WTC11 (cell line): ENCODE measurements around the gene PRKN. TPM values are rescaled to one million over a fixed set of nuclear protein-coding genes. Genes with fewer than 3 reads are reported as not detected.

Source experiments
- ATAC-seq: fragments of 200-7000 bp; cut with Tn5 transposase; 2 replicates; pipeline ENCODE4 v1.10.0; 2021; ENCODE audit warnings: mild to moderate bottlenecking, moderate library complexity
- CTCF ChIA-PET: fragments of 300-600 bp; sonication (Branson Sonifier 250); formaldehyde crosslinking; loops from one replicate; lab custom pipeline; 2021; ENCODE audit warnings: antibody characterized with exemption; lab: Charles Lee
- POLR2A ChIA-PET: fragments of 350-600 bp; sonication (Branson Sonifier 250); formaldehyde crosslinking; loops from one replicate; lab custom pipeline; 2021; ENCODE audit warnings: antibody characterized with exemption; lab: Charles Lee
- DNase-seq: peaks from one replicate; pipeline ENCODE4 v3.0.0; 2021; ENCODE audit warnings: low spot score
- H3K27ac Mint-ChIP-seq: 2 replicates; pipeline ENCODE4 v1.8.0; 2021; ENCODE audit warnings: mixed read lengths
- H3K27me3 Mint-ChIP-seq: 2 replicates; pipeline ENCODE4 v1.8.0; 2021; ENCODE audit warnings: low read depth, mild to moderate bottlenecking, moderate library complexity, mixed read lengths
- H3K36me3 Mint-ChIP-seq: 2 replicates; pipeline ENCODE4 v1.8.0; 2021; ENCODE audit warnings: mixed read lengths
- H3K4me1 Mint-ChIP-seq: 2 replicates; pipeline ENCODE4 v1.8.0; 2022; ENCODE audit warnings: mixed read lengths
- H3K4me3 Mint-ChIP-seq: 2 replicates; pipeline ENCODE4 v1.8.0; 2021; ENCODE audit warnings: mild to moderate bottlenecking, moderate library complexity, mixed read lengths
- H3K9me3 Mint-ChIP-seq: 2 replicates; pipeline ENCODE4 v1.8.0; 2021; ENCODE audit warnings: mixed read lengths
- ATF1 ChIP-seq: sonication (generic); formaldehyde crosslinking; IDR thresholded peaks from 2 replicates; pipeline ENCODE4 v1.8.1; 2023; ENCODE audit warnings: mild to moderate bottlenecking, moderate library complexity, missing genetic modification reagents
- CBFB ChIP-seq: sonication (generic); formaldehyde crosslinking; IDR thresholded peaks from 2 replicates; pipeline ENCODE4 v1.8.1; 2022; ENCODE audit warnings: mild to moderate bottlenecking, low read depth, missing genetic modification reagents
- CREM ChIP-seq: sonication (generic); formaldehyde crosslinking; IDR thresholded peaks from 2 replicates; pipeline ENCODE4 v1.8.1; 2022; ENCODE audit warnings: mild to moderate bottlenecking, missing genetic modification reagents, moderate library complexity
- E2F4 ChIP-seq: sonication (generic); formaldehyde crosslinking; IDR thresholded peaks from 2 replicates; pipeline ENCODE4 v1.8.1; 2022; ENCODE audit warnings: low read depth, mild to moderate bottlenecking, moderate library complexity, missing genetic modification reagents, borderline replicate concordance
- E2F5 ChIP-seq: sonication (generic); formaldehyde crosslinking; IDR thresholded peaks from 2 replicates; pipeline ENCODE4 v1.8.1; 2022; ENCODE audit warnings: mild to moderate bottlenecking, moderate library complexity, missing genetic modification reagents
- ELF4 ChIP-seq: sonication (generic); formaldehyde crosslinking; IDR thresholded peaks from 2 replicates; pipeline ENCODE4 v1.8.1; 2022; ENCODE audit warnings: low read depth, mild to moderate bottlenecking, moderate library complexity, missing genetic modification reagents
- EMX1 ChIP-seq: fragments of 250-450 bp; sonication (Bioruptor Pico); IDR thresholded peaks from 2 replicates; pipeline ENCODE4 v1.8.0; 2021; ENCODE audit warnings: mild to moderate bottlenecking
- FOXK1 ChIP-seq: sonication (generic); formaldehyde crosslinking; IDR thresholded peaks from 2 replicates; pipeline ENCODE4 v1.8.0; 2022; ENCODE audit warnings: mild to moderate bottlenecking, moderate library complexity, missing genetic modification reagents
- GTF2I ChIP-seq: fragments of 250-450 bp; sonication (Bioruptor Pico); conservative IDR thresholded peaks from 2 replicates; pipeline ENCODE4 v1.4.0; 2021; ENCODE audit warnings: mild to moderate bottlenecking
- IRF1 ChIP-seq: sonication (generic); formaldehyde crosslinking; IDR thresholded peaks from 2 replicates; pipeline ENCODE4 v1.8.0; 2023; ENCODE audit warnings: missing genetic modification reagents
- IRF2 ChIP-seq: sonication (generic); formaldehyde crosslinking; IDR thresholded peaks from 2 replicates; pipeline ENCODE4 v1.8.0; 2022; ENCODE audit warnings: low read depth, missing genetic modification reagents, borderline replicate concordance
- JUN ChIP-seq: sonication (generic); formaldehyde crosslinking; IDR thresholded peaks from 2 replicates; pipeline ENCODE4 v1.8.0; 2023; ENCODE audit warnings: mild to moderate bottlenecking, missing genetic modification reagents
- MYBL2 ChIP-seq: sonication (generic); formaldehyde crosslinking; IDR thresholded peaks from 2 replicates; pipeline ENCODE4 v1.8.1; 2023; ENCODE audit warnings: mild to moderate bottlenecking, moderate library complexity, missing genetic modification reagents
- NFYB ChIP-seq: sonication (generic); formaldehyde crosslinking; conservative IDR thresholded peaks from 2 replicates; pipeline ENCODE4 v1.8.0; 2022; ENCODE audit warnings: low read depth, missing genetic modification reagents
- PREB ChIP-seq: sonication (generic); formaldehyde crosslinking; IDR thresholded peaks from 2 replicates; pipeline ENCODE4 v1.8.1; 2022; ENCODE audit warnings: mild to moderate bottlenecking, missing genetic modification reagents, moderate library complexity, borderline replicate concordance
- SMAD4 ChIP-seq: sonication (generic); formaldehyde crosslinking; IDR thresholded peaks from 2 replicates; pipeline ENCODE4 v1.8.0; 2022; ENCODE audit warnings: mild to moderate bottlenecking, missing genetic modification reagents
- SOX15 ChIP-seq: fragments of 250-450 bp; sonication (Bioruptor Pico); IDR thresholded peaks from 2 replicates; pipeline ENCODE4 v1.9.0; 2021; ENCODE audit warnings: mild to moderate bottlenecking
- STAT6 ChIP-seq: sonication (generic); formaldehyde crosslinking; conservative IDR thresholded peaks from 2 replicates; pipeline ENCODE4 v1.8.1; 2023; ENCODE audit warnings: mild to moderate bottlenecking, low read depth, missing genetic modification reagents, moderate library complexity
- TCF7 ChIP-seq: sonication (generic); formaldehyde crosslinking; IDR thresholded peaks from 2 replicates; pipeline ENCODE4 v1.8.0; 2022; ENCODE audit warnings: mild to moderate bottlenecking, low read depth, missing genetic modification reagents, moderate library complexity
- TEAD4 ChIP-seq: sonication (generic); formaldehyde crosslinking; IDR thresholded peaks from 2 replicates; pipeline ENCODE4 v1.8.0; 2022; ENCODE audit warnings: mild to moderate bottlenecking, missing genetic modification reagents
- TP53 ChIP-seq: sonication (generic); formaldehyde crosslinking; IDR thresholded peaks from 2 replicates; pipeline ENCODE4 v1.8.1; 2023; ENCODE audit warnings: mild to moderate bottlenecking, missing genetic modification reagents
- ZBTB43 ChIP-seq: sonication (generic); formaldehyde crosslinking; IDR thresholded peaks from 2 replicates; pipeline ENCODE4 v1.8.1; 2023; ENCODE audit warnings: mild to moderate bottlenecking, missing genetic modification reagents
- ZNF121 ChIP-seq: sonication (generic); formaldehyde crosslinking; IDR thresholded peaks from 2 replicates; pipeline ENCODE4 v1.8.0; 2023; ENCODE audit warnings: missing genetic modification reagents
- ZNF263 ChIP-seq: sonication (generic); formaldehyde crosslinking; IDR thresholded peaks from 2 replicates; pipeline ENCODE4 v1.8.1; 2022; ENCODE audit warnings: low read depth, mild to moderate bottlenecking, moderate library complexity, missing genetic modification reagents
- ZNF416 ChIP-seq: fragments of 250-450 bp; sonication (Bioruptor Pico); IDR thresholded peaks from 2 replicates; pipeline ENCODE4 v1.9.0; 2021; ENCODE audit warnings: mild to moderate bottlenecking, inconsistent platforms
- total RNA-seq: library from RNA; stranded (reverse); gene quantifications from 3 replicates; pipeline ENCODE4 v1.2.3, GENCODE V29; 2021

Gene PRKN
- total RNA-seq, 1 experiment from 2014 or later: 0.59 TPM

GRCh38 chr6:162751211-162751859, 23.8 kb upstream of the PRKN start:
- H3K27me3 Mint-ChIP-seq: no peaks in the 10 kb centered on the region
- peaks cover 5% of the 10 kb centered on the region; the same call in 1 of the 2 replicates for H3K4me1 Mint-ChIP-seq
- POLR2A ChIA-PET: no interaction called here
- H3K27ac Mint-ChIP-seq: no peak overlapping the region
- DNase-seq: no peak
- CTCF ChIA-PET: no interaction called here
- no peak for TF ChIP-seq IRF2 (CRISPR knock-in tag)
- TF ChIP-seq SMAD4 (CRISPR knock-in tag): no peak
- TF ChIP-seq TP53: no peak
- TF ChIP-seq TCF7 (CRISPR knock-in tag): no peak
- no peak for TF ChIP-seq CBFB (CRISPR knock-in tag)
- no peak for TF ChIP-seq ELF4 (CRISPR knock-in tag)
- no peak for TF ChIP-seq E2F4 (CRISPR knock-in tag)
- no peak for TF ChIP-seq PREB (CRISPR knock-in tag)
- no peak for TF ChIP-seq E2F5 (CRISPR knock-in tag)
- TF ChIP-seq FOXK1 (CRISPR knock-in tag): no peak
- no peak for TF ChIP-seq SOX15 (CRISPR knock-in tag)
- TF ChIP-seq ZNF416 (CRISPR knock-in tag): no peak
- no peaks in the 10 kb centered on the region for H3K36me3 Mint-ChIP-seq
- no peak overlapping the region for H3K4me3 Mint-ChIP-seq
- no peak for ATAC-seq
- 0 out of 2 replicates have a peak, but pooled peaks cover under 1% of the 10 kb centered on the region for H3K9me3 Mint-ChIP-seq

- ATAC-seq: no peak
- H3K9me3 Mint-ChIP-seq: no peaks in the 10 kb centered on the region
- H3K36me3 Mint-ChIP-seq: no peaks in the 10 kb centered on the region
- ChIA-PET POLR2A (no interaction called here), CTCF (no interaction called here)
- no peaks in the 10 kb centered on the region for H3K27me3 Mint-ChIP-seq
- H3K4me1 Mint-ChIP-seq: peaks cover 5% of the 10 kb centered on the region; the same call in 1 of the 2 replicates
- TF ChIP-seq ZBTB43 (CRISPR knock-in tag) (no peak), TEAD4 (CRISPR knock-in tag) (no peak), GTF2I (CRISPR knock-in tag) (no peak), CREM (CRISPR knock-in tag) (no peak), ATF1 (CRISPR knock-in tag) (no peak), ZNF263 (no peak), STAT6 (no peak), ZNF121 (CRISPR knock-in tag) (no peak), MYBL2 (CRISPR knock-in tag) (no peak), IRF1 (CRISPR knock-in tag) (no peak), EMX1 (CRISPR knock-in tag) (no peak), NFYB (CRISPR knock-in tag) (no peak), JUN (no peak)
- no peak for DNase-seq
- no peak overlapping the region for H3K4me3 Mint-ChIP-seq
- no peak overlapping the region for H3K27ac Mint-ChIP-seq
Measured at GRCh38 chr6:162750776-162751175, 23.2 kb upstream of the PRKN start.
